ENCODE results near the gene HOMER1. TPM values are rescaled to one million over a fixed set of nuclear protein-coding genes. Genes with fewer than 3 reads are reported as not detected.
A peak's percentile ranks its signal among the peaks of the same experiment; 100 is the strongest.

The HOMER1 gene
- total and polyA plus RNA-seq, 2 of the 4 experiments (the other 2 are of a cell fraction) = 1.9 to 6.8 TPM

DNA sequence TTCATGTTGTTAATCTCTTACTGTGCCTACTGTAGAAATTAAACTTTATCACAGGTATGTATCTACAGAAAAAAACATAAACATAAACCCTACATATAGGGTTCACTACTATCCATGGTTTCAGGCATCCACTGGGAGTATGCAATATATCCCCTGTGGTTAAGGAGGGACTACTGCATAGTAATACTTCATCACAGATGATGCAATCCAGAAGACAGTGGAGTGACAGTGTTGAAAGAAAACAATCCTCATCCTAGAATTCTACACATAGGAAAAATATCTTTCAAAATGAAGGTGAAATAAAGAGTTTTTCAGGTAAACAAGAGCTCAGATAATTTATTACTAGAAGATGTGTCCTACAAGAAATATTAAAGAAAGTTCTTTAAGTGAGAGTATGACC is 105.9 kb downstream of the HOMER1 start:
- Histone ChIP-seq H2AK9ac (replicated peaks; ENCODE audit: low read depth, low read length, poor library complexity) (no peak overlapping the region), H4K5ac (ENCODE audit: low read depth, low read length) (no peak overlapping the region), H2BK15ac (ENCODE audit: low read depth, low read length) (no peak overlapping the region), H4K20me1 (ENCODE audit: insufficient read depth, low read length) (no peaks in the 10 kb centered on the region), H3K4me3 (ENCODE audit: insufficient read depth, low read depth, low read length) (no peak overlapping the region), H2AK5ac (ENCODE audit: low read depth, low read length) (no peak overlapping the region), H3K56ac (ENCODE audit: extremely low read depth, insufficient read depth, low read length) (no peak overlapping the region), H2AFZ (replicated peaks; ENCODE audit: low read length, poor library complexity) (no peak overlapping the region), H2BK20ac (ENCODE audit: low read depth, low read length) (no peak overlapping the region), H3K4ac (ENCODE audit: low read depth, low read length) (no peak overlapping the region), H3K79me1 (ENCODE audit: low read depth in 1 of 2, low read length in 2 of 2) (no peaks in the 10 kb centered on the region), H3K9ac (ENCODE audit: low read depth, low read length) (no peak overlapping the region), H3K36me3 (ENCODE audit: control insufficient read depth, insufficient read depth, low read length) (no peaks in the 10 kb centered on the region), H3K4me2 (ENCODE audit: low read depth, low read length) (no peak overlapping the region), H3K18ac (ENCODE audit: low read depth, low read length) (no peak overlapping the region), H2BK120ac (ENCODE audit: low read depth, low read length) (no peak overlapping the region), H3K27me3 (ENCODE audit: control insufficient read depth, insufficient read depth, low read length) (no peaks in the 10 kb centered on the region), H3K14ac (replicated peaks; ENCODE audit: low read depth, low read length) (no peak overlapping the region), H4K91ac (ENCODE audit: insufficient read depth, low read depth, low read length) (no peak overlapping the region), H3K9me3 (ENCODE audit: control insufficient read depth, insufficient read depth, low read length) (peaks cover 6% of the 10 kb centered on the region), H3K27ac (ENCODE audit: insufficient read depth, low read length) (no peak overlapping the region), H3K4me1 (ENCODE audit: control insufficient read depth, insufficient read depth, low read length) (no peaks in the 10 kb centered on the region), H4K8ac (ENCODE audit: low read depth in 2 of 2, low read length in 2 of 2) (no peak overlapping the region), H3K23ac (ENCODE audit: low read depth, low read length) (no peak overlapping the region), H3K9me1 (ENCODE audit: insufficient read depth, low read length) (no peaks in the 10 kb centered on the region), H2BK5ac (ENCODE audit: low read depth, low read length, poor library complexity, severe bottlenecking) (no peak overlapping the region)
- CTCF ChIA-PET = no interaction called here
- DNase-seq (no peak), ATAC-seq (ENCODE audit: low read depth) (no peak)
- in situ Hi-C loops (cut with MboI; ENCODE audit: low sequenced_read_pairs) = no loop called here
- BruUV-seq (replicated peaks) = no TSS peak
- TF ChIP-seq CEBPB (IDR thresholded peaks at IDR 0.05; ENCODE audit: low read depth, low read length) = peak; percentile 54
- TF ChIP-seq MXI1 (IDR thresholded peaks at IDR 0.05; ENCODE audit: borderline replicate concordance, low read depth, low read length) = no peak
- dilution Hi-C loops (cut with HindIII; ENCODE audit: low sequenced_read_pairs, unreplicated experiment) = no loop called here
- intact Hi-C loops (cut with micrococcal nuclease) = no loop called here
- POLR2A ChIA-PET (ENCODE audit: unreplicated experiment) = no interaction called here
